Measurements from ENCODE around the gene MT1E. TPM values are rescaled to one million over a fixed set of nuclear protein-coding genes. Genes with fewer than 3 reads are reported as not detected.

MT1E gene
- total and polyA plus RNA-seq, 2 of the 13 experiments (the other 11 are each of a cell fraction or from before 2014, with no cell fraction given), result 110 to 1,072 TPM

GRCh38 chr16:56607109-56607618 is 18.4 kb upstream of the MT1E start (continued):
- TF ChIP-seq KIAA2018 (CRISPR knock-in tag; IDR thresholded peaks at IDR 0.05; ENCODE audit: borderline replicate concordance) (no peak), HMGXB3 (CRISPR knock-in tag; IDR thresholded peaks at IDR 0.05; ENCODE audit: borderline replicate concordance) (0 out of 2 replicates have a peak, but pooled peaks have one; percentile 54), ZNF572 (CRISPR knock-in tag; IDR thresholded peaks at IDR 0.05) (0 out of 2 replicates have a peak, but pooled peaks have one; percentile 45), CEBPG (CRISPR knock-in tag; IDR thresholded peaks at IDR 0.05) (peak; percentile 80), SIX1 (CRISPR knock-in tag; IDR thresholded peaks at IDR 0.05; ENCODE audit: borderline replicate concordance) (no peak), FOXA1 (IDR thresholded peaks at IDR 0.05) (no peak), FOXA1 (CRISPR knock-in tag; IDR thresholded peaks at IDR 0.05) (peak; percentile 16; the same call in 1 of the 2 replicates), ASH2L (IDR thresholded peaks at IDR 0.05; ENCODE audit: insufficient read length, low read depth, low read length) (peak; percentile 48), SUZ12 (IDR thresholded peaks at IDR 0.05; ENCODE audit: low read depth, low read length) (no peak), CENPX (CRISPR knock-in tag; IDR thresholded peaks at IDR 0.05) (no peak), RARA (CRISPR knock-in tag; IDR thresholded peaks at IDR 0.05) (peak; percentile 91), ERF (CRISPR knock-in tag; IDR thresholded peaks at IDR 0.05) (peak; percentile 83), FOXO4 (CRISPR knock-in tag; conservative IDR thresholded peaks at IDR 0.05) (no peak), ZNF816 (CRISPR knock-in tag; IDR thresholded peaks at IDR 0.05; ENCODE audit: borderline replicate concordance) (peak; percentile 62; the same call in 1 of the 2 replicates)

All from HepG2 (cell line).